Heart left ventricle (tissue), 13 donors: Measurements from ENCODE around the gene ATP6V1B1.

ENCODE experiments used
- POLR2A ChIP-seq, 2 donors: fragments of 450-650 bp; IDR thresholded peaks; one replicate each; pipeline ENCODE4 v1.6.1; 2017; ENCODE audit warnings: antibody characterized with exemption in 2 of 2, mild to moderate bottlenecking in 2 of 2, moderate library complexity in 2 of 2
- TF ChIP-seq, protein P1 (sequence below), 12 donors: fragments of 200-600 bp; sonication (generic) in 4 of 12; IDR thresholded peaks; one replicate each; pipeline versions ENCODE4 v1.5.0 to v1.8.0; 2018 to 2022; ENCODE audit warnings: antibody characterized with exemption in 12 of 12, mild to moderate bottlenecking in 5 of 12
- donor health status: ischemic (EF 13 %, LVEDD 7.1; RV severe dilation, severe dysfunction).
- donor health status: DM: no; HTN: yes; CAD: no.
- donor health status: DM: no; HTN: no; CAD: no.
- donor health status: ischemic (EF 25% LVEDD 6.9; RV normal size, moderate dysfunction).
- donor health status: ischemic (EF 25% LVEDD 5.7; RV mildly dilated, moderate dysfunction).
- donor health status: ischemic (EF 35%, LVEDD 5.7; RV mildly dilated, moderate dysfunction).
- donor health status: nonischemic (EF 11% LVEDD 7.7; RV severe dilation, severe dysfunction).
- donor health status: DM: yes; HTN: yes; CAD: no.
- donor health status: PGD.
- donor health status: ischemic (EF 29% LVEDD 5.4; RV normal size, mild dysfunction).
- donor health status: nonischemic (EF 23%, LVEDD 6.1; RV moderate dilation, normal function).

DNA sequence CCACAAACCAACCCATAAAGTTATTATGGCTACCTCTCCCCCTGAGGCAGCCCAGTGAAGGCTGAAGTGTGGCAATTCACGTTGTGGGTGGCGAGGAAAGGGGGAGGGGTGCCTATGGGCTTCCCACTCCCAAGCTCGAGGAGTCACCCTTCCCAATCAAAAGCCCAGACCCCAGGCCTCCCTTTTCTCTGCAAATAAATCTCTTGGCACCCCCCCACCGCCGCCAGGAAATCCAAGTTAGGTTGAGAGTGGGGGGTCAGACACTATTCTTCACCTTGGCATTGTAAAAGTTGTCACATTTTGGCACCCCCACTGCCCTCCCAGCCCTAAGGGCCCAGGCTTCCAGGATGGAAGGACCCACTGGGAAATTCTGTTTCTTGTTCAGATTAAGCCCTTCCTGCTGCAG lies 49.6 kb downstream of the ATP6V1B1 start:
- TF ChIP-seq, protein P1, sequence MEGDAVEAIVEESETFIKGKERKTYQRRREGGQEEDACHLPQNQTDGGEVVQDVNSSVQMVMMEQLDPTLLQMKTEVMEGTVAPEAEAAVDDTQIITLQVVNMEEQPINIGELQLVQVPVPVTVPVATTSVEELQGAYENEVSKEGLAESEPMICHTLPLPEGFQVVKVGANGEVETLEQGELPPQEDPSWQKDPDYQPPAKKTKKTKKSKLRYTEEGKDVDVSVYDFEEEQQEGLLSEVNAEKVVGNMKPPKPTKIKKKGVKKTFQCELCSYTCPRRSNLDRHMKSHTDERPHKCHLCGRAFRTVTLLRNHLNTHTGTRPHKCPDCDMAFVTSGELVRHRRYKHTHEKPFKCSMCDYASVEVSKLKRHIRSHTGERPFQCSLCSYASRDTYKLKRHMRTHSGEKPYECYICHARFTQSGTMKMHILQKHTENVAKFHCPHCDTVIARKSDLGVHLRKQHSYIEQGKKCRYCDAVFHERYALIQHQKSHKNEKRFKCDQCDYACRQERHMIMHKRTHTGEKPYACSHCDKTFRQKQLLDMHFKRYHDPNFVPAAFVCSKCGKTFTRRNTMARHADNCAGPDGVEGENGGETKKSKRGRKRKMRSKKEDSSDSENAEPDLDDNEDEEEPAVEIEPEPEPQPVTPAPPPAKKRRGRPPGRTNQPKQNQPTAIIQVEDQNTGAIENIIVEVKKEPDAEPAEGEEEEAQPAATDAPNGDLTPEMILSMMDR (IDR thresholded peaks at IDR 0.05) = no peak
- no peak for TF ChIP-seq POLR2A (IDR thresholded peaks at IDR 0.05)
